CD4-positive, alpha-beta T cell treated with Interleukin-1 beta for 1 hour (primary cell): Measurements from ENCODE around the gene PRAC1.

Source experiments
- DNase-seq, 2 donors: peaks; one replicate each; pipeline ENCODE4 v3.0.0-alpha.2; 2020 to 2022

The PRAC1 gene

GRCh38 chr17:48722201-48722907 lies at the start of gene PRAC1:
Gene PRAC1, minus strand, starts transcription at chr17:48722518. Its CDS starts 126 bp downstream, at chr17:48722392.
- DNase-seq, result no peak

DNA sequence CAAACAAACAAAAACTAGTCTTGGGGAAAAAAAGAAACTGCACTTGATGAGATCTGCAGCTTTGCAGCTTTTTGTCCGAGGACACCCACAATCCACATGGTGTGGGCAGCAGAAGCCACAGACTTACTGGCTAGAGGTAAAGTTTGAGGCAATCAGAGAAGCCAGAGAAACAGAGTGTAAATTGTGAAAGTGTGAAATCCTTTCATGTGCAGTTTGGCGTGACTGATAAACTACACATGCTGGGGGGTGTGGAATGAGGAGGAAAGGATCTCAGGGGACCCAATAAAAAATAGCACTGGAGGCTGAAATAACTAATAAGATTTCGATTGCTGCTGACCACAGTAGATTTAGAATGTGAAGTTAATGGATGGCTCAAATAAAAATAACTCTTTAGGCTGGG lies 48.6 kb upstream of the PRAC1 start:
- no peak for DNase-seq

DNA sequence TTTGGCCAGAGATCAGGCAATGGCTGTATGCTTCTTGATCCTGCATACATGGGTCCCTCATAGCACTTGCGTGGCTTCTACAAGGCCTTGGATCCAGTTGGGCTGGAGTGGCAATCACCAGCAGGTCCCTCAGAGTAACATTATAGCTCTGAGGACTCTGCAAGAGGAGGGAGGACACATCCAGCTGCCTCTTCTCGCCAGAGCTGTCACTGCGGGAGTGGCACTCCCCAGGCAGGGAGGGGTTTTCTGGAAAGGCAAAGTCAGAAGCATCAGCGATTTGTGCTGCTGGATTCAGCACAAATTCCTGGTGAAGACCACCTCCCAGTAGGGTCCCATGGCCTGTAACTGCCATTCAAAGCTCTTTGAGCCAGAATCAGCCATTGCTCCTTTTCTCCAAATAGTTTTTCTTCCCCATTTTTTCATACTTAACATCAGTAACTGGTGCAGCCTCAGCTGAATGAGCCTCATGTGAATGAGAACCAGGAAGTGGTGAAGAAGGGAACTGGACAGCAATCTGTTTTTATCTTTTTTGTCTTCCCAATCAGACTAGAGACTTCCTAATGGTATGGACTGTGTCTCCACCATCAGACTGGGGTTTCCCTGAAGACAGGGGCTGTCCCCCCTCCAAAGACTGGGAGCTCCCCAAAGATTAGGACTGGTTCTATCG lies 46.8 kb upstream of the PRAC1 start:
- no peak for DNase-seq

DNA sequence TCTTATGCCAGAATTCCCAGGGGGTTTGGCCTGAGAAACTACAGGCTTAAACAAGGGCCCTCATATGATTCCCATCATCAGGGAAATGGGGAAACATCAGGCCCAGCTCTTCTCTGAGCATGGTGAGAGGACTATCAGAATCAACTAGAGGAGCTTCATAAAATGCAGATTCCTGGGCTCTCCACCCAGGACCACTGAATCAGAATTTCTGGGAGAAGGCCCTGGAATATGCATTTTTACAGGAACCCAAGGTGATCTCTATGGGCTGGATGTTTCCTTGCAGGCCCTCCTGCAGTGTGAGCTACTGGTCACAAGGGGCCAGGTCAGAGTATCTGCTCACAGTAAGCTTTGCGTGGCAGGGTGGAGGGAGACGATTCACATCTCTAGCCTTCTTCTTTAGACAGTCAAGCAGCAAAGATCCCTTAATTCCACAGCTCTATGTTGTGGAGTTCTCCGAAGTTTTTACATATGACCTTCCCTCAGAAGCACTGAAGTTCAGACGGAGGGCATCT lies 45.0 kb upstream of the PRAC1 start:
- no peak for DNase-seq

- DNase-seq, result no peak
These were observed 38.8 kb upstream of the PRAC1 start for GRCh38 chr17:48761114-48761513.

DNA sequence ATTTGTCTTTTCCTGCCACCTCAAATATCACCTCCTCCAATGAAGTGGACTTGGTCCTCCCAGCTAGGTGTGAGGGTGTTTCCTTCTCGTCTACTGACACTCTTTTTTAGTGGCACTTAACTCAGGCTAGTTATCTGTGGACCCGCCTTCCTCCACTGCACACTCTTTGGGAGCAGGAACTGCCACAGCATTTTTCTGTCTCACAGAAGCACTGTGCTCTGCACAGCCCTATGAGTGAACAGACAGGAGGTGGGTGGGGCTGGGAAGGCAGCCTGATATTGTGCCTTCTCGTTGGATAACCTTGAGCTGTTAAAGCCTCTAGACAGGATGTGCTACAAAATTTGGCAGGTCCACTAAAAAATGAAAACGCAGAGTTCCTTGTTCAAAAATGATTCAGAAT lies 38.1 kb upstream of the PRAC1 start:
- DNase-seq, result no peak

DNA sequence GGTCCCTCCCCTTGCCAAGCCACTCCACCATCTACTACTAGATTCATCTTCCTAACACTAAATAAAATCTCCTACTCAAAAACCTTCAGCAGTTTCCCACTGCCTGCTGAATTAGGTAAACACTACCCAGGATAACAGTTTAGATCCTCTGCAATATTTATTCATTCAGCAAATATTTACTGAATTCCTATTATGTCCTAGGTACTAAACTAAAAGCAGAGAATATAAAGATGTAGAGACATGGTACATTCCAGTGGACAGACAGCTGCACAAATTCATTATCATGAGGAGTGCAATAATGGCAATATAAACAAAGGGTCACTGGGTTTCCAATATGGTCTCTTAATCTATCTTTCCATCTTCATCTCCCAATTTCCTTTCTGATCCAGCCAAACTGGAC lies 37.0 kb upstream of the PRAC1 start:
- no peak for DNase-seq

DNA sequence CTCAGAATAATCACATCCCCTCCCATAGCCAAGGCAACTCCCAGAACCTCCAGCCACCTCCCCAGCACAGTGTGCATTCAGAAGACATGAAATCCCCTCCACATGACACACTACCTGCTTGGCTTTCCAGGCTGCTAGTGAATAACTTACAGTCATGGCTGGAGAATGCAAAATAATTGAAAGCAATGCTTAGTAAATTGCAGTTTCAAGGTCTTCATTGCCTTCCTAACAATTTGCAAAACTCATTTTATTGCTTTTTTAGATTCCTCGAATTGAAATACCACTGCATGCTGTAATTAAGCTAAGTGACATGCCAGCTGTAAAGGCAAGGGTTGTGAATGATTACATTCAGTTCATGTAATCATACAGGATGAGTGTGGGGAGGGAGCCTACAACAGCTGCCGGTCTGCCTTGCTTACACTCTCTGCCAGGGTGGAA lies 35.2 kb upstream of the PRAC1 start:
- no peak for DNase-seq

DNA sequence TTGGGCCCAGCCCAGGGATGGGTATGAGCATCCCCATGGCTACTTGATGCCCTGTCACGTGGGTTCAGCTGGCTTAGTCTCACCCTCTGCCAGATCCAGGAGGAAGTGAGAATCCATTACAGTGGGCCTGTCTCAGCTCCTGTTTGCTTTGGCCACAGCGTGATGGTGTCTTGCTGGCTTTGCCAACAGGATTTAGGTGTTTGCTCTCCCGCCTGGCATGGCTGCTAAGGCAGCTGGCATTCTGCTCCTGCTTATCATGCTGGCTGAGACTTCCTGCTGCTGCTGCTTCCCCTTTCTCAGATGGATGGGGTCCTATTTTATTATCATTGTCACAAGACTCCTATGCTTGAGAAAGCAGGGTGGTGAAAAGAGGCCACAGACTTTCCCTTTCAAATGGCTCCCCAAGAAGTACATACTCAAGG lies 34.5 kb upstream of the PRAC1 start:
- DNase-seq, result no peak

GRCh38 chr17:48755356-48755755 lies 33.0 kb upstream of the PRAC1 start:
- no peak for DNase-seq

DNA sequence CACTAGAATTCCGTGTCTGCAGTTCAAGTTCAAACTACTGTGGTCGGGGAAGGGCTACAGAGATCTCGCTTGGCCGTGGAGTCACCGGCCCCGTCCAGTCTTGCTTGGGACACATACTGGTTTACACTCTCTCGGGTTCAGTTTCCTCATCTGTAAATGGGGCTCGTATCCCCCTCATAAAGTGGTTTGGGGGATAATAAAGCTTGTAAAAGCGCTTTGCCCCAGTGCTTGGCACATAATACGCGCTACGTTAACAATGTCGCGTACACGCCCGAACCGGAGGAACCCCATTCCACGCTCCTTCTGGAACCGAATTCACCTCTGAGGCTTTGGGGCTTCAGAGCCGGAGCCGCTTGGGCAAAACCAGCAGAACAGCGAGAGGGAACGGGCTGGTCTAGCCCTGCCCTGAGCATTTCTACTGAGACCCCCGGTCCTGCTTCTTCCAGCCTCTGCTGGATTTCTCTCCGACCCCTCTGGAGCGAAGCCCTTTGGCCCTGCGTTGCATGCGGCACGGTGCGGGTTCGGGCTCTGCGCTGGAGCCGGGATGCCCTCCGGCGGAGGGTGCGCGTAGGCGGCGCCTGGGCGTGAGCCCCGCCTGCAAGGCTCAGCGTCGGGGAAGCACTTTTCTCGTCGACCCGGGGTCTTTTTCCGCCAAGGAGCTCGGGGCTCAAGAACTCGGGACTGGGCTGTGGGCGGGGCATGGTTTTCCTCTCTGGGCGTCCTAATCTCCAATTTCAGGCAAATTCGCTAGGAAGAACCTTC lies 32.4 kb upstream of the PRAC1 start:
- no peak for DNase-seq

GRCh38 chr17:48753794-48754499 lies 31.6 kb upstream of the PRAC1 start:
- no peak for DNase-seq

DNA sequence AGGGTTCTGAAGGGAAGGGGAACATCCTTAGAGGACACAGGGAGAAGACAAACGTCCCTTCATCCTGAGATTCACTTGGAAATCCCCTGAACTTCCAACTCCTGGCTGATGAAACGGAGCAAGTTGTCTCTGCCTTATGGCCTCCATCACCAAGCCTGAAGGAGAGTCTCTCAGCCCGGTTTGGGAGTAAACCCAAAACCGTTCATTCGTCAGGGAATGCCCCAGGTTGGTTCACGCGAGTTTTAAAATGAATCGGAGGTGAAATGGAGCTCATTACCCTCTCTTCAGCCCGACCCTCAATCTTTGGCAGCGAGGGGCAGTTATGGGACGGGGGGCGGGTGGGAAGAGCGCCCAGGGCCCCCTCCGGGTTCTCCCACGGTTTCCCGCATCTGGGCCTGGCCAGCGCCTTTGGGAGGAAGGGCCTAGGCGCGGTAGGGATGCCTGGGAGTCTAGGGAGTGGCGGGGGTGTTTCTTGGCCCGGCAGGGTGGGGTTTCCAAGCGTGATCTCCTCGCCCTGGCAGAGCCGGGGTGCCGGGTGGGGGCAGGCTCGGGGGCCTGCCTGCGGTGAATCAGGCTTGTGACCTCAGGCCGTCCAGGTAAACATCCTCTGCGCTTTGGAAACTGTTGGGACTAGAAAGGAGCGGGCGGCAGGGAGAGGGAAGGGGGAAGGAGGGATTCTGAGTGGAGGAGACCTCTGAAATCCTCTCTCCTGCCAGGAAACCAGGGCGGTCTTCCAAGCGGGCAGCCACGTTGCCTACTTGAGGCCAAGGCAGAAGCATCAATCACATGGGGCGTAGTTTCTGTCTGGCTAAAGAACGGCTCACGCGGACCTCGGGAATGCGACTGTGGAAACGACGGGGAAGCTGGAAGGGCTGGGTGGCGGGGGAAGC lies 30.3 kb upstream of the PRAC1 start:
- no peak for DNase-seq

DNA sequence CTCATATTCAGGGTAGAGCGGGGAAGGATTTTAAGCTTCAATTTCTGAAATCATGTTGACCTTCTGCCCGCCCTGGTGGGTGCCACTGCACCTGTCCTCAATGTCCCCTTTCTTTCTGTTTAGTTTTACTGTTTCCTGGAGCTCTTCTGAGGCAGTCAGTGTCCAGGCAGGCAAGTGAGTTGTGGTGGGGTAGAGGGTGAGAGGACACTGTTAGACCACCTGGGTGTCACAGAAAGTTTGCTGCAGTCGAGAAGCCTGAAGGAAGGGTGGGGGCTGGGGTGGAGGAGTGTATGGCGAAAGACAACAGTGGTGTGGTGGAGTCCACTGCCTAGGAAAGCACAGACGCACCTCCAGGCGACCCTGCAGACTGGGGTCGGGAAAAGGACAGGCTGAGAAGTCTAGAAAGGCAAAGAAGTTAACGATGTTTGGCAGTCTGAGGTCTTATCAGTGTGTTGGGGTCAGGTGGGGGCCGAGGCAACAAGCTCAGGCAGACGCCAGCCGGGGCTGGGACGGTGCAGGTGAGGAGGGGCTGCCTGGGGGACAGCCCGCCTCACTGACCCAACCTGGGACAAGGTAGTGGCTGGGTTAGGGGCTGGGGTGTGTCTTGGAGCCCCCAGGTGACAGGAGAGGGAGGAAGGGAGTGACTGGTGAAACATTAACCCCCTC lies 29.5 kb upstream of the PRAC1 start:
- DNase-seq, result no peak

GRCh38 chr17:48751172-48751571 lies 28.9 kb upstream of the PRAC1 start:
- no peak for DNase-seq

DNA sequence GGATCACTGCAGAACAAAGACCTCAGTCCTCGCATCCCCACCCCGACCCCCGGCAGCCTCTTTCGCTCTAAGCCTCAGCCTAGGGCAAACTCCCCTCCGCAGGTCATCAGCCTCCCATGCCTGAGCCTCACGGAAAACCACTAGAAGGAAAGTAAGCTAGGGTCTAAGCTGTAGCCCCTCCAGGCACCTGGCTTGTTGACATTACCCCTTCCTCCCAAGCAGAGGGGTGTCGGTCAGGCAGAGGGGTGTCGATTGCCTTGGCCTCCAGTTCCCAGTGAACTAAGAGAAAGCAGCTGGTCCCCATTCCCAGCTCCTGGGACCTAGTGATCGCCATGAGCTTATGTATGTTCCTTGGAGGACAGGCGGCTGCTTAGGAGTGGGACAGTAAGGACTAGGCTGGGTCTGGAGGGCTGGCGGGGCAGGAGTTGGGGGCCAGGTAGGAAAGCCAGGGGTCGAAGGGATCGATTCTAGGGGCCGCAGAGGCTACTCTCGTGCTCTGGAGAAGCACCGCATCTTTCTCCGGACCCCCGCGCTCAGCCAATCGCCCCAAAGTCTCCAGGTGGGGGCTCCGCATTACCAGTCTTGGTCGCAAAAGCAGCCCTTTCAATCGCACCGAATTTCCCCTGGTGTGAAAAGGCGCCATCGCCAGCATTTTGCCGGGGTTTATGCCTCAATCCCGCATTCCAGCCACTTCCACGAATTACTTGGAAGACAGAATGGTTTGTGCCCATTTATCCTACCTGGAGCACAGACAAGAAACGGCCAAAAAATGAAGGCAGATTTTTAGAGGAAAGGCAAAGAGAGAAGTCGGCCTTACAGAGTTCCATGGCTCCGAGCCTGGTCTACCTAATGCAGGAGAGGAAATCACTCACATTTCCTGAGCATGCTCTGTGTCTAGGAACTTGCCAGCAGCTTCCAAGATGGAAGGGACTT lies 27.6 kb upstream of the PRAC1 start:
- DNase-seq, result no peak

GRCh38 chr17:48748718-48749566 lies 26.6 kb upstream of the PRAC1 start:
- DNase-seq, result no peak

DNA sequence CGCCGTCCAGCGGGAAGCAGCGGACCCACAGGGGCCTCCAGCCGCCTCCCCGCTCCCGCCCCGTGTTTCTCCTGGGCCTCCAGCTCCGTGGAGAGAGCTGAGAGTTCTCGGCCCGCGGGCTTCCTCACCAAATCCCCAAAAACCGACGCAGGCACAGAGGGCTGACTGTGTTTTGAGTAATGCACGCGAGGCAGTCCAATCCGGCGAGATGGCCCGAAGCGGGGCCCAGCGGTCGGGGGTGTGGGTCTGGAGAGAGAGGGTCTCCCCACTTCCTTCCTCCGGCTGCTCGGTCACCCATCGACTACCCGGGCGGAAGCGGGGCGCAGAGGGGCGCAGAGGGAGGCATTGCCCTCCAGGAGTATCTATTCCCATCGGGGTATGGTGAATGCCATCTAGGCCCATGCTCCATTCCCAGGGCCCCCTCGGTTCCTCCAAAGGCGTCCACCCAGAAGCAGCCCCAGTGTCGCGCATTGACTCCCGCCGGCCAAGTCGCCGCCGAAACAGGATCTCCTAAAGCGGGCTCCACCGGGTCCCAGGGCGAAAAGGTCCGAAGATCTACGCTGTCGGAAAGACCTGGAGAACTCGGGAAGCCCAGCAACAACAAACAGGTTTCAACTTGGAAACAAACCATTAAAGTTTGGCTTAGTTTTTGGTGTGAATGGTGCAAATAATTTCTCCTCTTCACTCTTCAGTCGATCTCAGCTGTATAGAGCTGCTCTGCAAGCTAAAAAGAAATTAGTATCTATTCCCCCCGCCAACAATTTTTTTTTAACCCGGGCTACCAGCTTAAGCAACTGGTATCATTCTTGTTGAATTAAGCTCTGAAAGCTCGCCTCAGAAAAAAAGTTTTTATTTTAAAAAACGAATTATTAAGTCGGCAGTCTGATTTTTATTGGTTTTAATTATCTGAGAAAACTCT lies 25.4 kb upstream of the PRAC1 start:
- no peak for DNase-seq
